Measurements from ENCODE around the gene FMNL2. TPM values are rescaled to one million over a fixed set of nuclear protein-coding genes. Genes with fewer than 3 reads are reported as not detected.

The FMNL2 gene
- total RNA-seq, 3 donors from 2014 or later (not counting 1 experiment from before 2014, with no cell fraction given): 0.34 to 3.0 (median 0.78) TPM

- Mint-ChIP-seq H3K27me3 (ENCODE audit: low read depth in 2 of 2) (peaks cover 0 to 4% of the 10 kb centered on the region in 2 donors), H3K9me3 (no peaks in the 10 kb centered on the region), H3K4me3 (no peak overlapping the region), H3K4me1 (no peaks in the 10 kb centered on the region), H3K27ac (no peak overlapping the region), H3K36me3 (no peaks in the 10 kb centered on the region)
- intact Hi-C loops (cut with micrococcal nuclease): no loop called here
- ATAC-seq (no peak), DNase-seq (no peak)
- 97% methylated on average over 5 of the region's 5 CpGs for WGBS (ENCODE audit: insufficient coverage)
- no peaks in the 10 kb centered on the region for H3K4me1 ChIP-seq (ENCODE audit: control insufficient read depth, insufficient read depth, low read length)
- H3K27ac ChIP-seq (ENCODE audit: low read length): no peak overlapping the region
- H3K36me3 ChIP-seq (ENCODE audit: control insufficient read depth, insufficient read depth, low read length): no peaks in the 10 kb centered on the region
- no peaks in the 10 kb centered on the region for H3K9me3 ChIP-seq (ENCODE audit: control insufficient read depth, insufficient read depth, low read length)
- no peaks in the 10 kb centered on the region for H3K27me3 ChIP-seq (ENCODE audit: control insufficient read depth, insufficient read depth, low read length)
- TF ChIP-seq CTCF (IDR thresholded peaks at IDR 0.05): no peak
- no peak overlapping the region for H3K4me3 ChIP-seq (ENCODE audit: low read length)
Observed at GRCh38 chr2:152481881-152482583, 147.1 kb downstream of the FMNL2 start.

- DNase-seq: no peak
- intact Hi-C loops (cut with micrococcal nuclease): no loop called here
- Mint-ChIP-seq H3K27ac (no peak overlapping the region), H3K4me3 (no peak overlapping the region), H3K9me3 (no peaks in the 10 kb centered on the region), H3K4me1 (no peaks in the 10 kb centered on the region), H3K36me3 (no peaks in the 10 kb centered on the region), H3K27me3 (ENCODE audit: low read depth in 2 of 2) (no peaks in the 10 kb centered on the region)
- ATAC-seq: no peak
- Histone ChIP-seq H3K27me3 (ENCODE audit: control insufficient read depth, insufficient read depth, low read length) (no peaks in the 10 kb centered on the region), H3K36me3 (ENCODE audit: control insufficient read depth, insufficient read depth, low read length) (no peaks in the 10 kb centered on the region), H3K4me3 (ENCODE audit: low read length) (no peak overlapping the region), H3K4me1 (ENCODE audit: control insufficient read depth, insufficient read depth, low read length) (no peaks in the 10 kb centered on the region), H3K9me3 (ENCODE audit: control insufficient read depth, insufficient read depth, low read length) (no peaks in the 10 kb centered on the region), H3K27ac (ENCODE audit: low read length) (no peak overlapping the region)
- 89% methylated on average over 4 of the region's 4 CpGs for WGBS (ENCODE audit: insufficient coverage)
- TF ChIP-seq CTCF (IDR thresholded peaks at IDR 0.05): no peak
Observed at GRCh38 chr2:152483276-152484063, 148.5 kb downstream of the FMNL2 start.

- no peaks in the 10 kb centered on the region for H3K4me1 Mint-ChIP-seq
- H3K27ac ChIP-seq (ENCODE audit: low read length): no peak overlapping the region
Observed at GRCh38 chr2:152485954-152486736, 151.2 kb downstream of the FMNL2 start.

More at GRCh38 chr2:152485954-152486736, 151.2 kb downstream of the FMNL2 start:
- no peaks in the 10 kb centered on the region for H3K9me3 ChIP-seq (ENCODE audit: control insufficient read depth, insufficient read depth, low read length)
- DNase-seq (no peak), ATAC-seq (no peak)
- no peaks in the 10 kb centered on the region for H3K9me3 Mint-ChIP-seq
- no peak overlapping the region for H3K27ac Mint-ChIP-seq
- no peaks in the 10 kb centered on the region for H3K36me3 ChIP-seq (ENCODE audit: control insufficient read depth, insufficient read depth, low read length)
- no peaks in the 10 kb centered on the region for H3K36me3 Mint-ChIP-seq
- intact Hi-C loops (cut with micrococcal nuclease): no loop called here
- no peak overlapping the region for H3K4me3 ChIP-seq (ENCODE audit: low read length)
- WGBS (ENCODE audit: insufficient coverage): 49% methylated on average over 6 of the region's 8 CpGs
- no peaks in the 10 kb centered on the region for H3K27me3 Mint-ChIP-seq (ENCODE audit: low read depth in 2 of 2)
- no peaks in the 10 kb centered on the region for H3K27me3 ChIP-seq (ENCODE audit: control insufficient read depth, insufficient read depth, low read length)
- no peak overlapping the region for H3K4me3 Mint-ChIP-seq
- TF ChIP-seq CTCF (IDR thresholded peaks at IDR 0.05): no peak
- no peaks in the 10 kb centered on the region for H3K4me1 ChIP-seq (ENCODE audit: control insufficient read depth, insufficient read depth, low read length)

Measured in natural killer cell (primary cell).